H1 (cell line): ENCODE results near the gene OR51B6. TPM values are rescaled to one million over a fixed set of nuclear protein-coding genes. Genes with fewer than 3 reads are reported as not detected.

Experiments
- BCL11A ChIP-seq, 2 experiments: IDR thresholded peaks; one replicate each; pipeline ENCODE4 v1.6.1; 2011; ENCODE audit warnings: low read depth in 2 of 2, low read length in 2 of 2, mild to moderate bottlenecking in 2 of 2
- CBX5 ChIP-seq: fragments of 300-800, 300-1000 bp; sonication (generic); IDR thresholded peaks from 2 replicates; pipeline ENCODE4 v1.7.1; 2016; ENCODE audit warnings: antibody characterized with exemption, low read length, low read depth
- CTBP2 ChIP-seq: IDR thresholded peaks from 2 replicates; pipeline ENCODE4 v1.7.0; 2011; ENCODE audit warnings: borderline replicate concordance, mild to moderate bottlenecking, moderate library complexity, mixed read lengths, low read length; ENCODE audit not compliant: insufficient read depth, insufficient read length
- HDAC2 ChIP-seq, 2 experiments: fragments of 300-600 bp in 1 of 2; sonication (generic) in 1 of 2; IDR thresholded peaks; 2 replicates each; pipeline ENCODE4 v1.6.1; 2011 to 2012; ENCODE audit warnings: low read depth in 2 of 2, low read length in 2 of 2, mild to moderate bottlenecking in 2 of 2, moderate library complexity in 2 of 2, borderline replicate concordance in 1 of 2, inconsistent platforms in 1 of 2
- POLR2AphosphoS5 ChIP-seq: IDR thresholded peaks from 2 replicates; pipeline ENCODE4 v1.6.1; 2011; ENCODE audit warnings: low read depth, low read length
- SRF ChIP-seq: IDR thresholded peaks from 2 replicates; pipeline ENCODE4 v1.6.1; 2011; ENCODE audit warnings: mild to moderate bottlenecking, low read depth, low read length, moderate library complexity
- TEAD4 ChIP-seq: IDR thresholded peaks from 2 replicates; pipeline ENCODE4 v1.6.1; 2012; ENCODE audit warnings: low read depth, low read length, inconsistent platforms, mixed read lengths
- polyA plus RNA-seq, 7 experiments: library from polyadenylated mRNA; depleted of rRNA in 3 of 7; stranded (reverse) in 5 of 7; unstranded in 2 of 7; fragments of >200 nt in 5 of 7; fragments of 200-250 nt in 2 of 7; gene quantifications; 1 replicate in 5 of 7; 2 replicates in 1 of 7; 4 replicates in 1 of 7; pipeline versions ENCODE4 v1.2.1 to v1.2.3, GENCODE V29; 2011 to 2013; ENCODE audit warnings: missing spikeins in 2 of 7, mixed read lengths in 2 of 7
- total RNA-seq: library from RNA; stranded (reverse); fragmentation: NEBNext Ultra II Directional; extraction: Animal tissue kit (Norgen Biotek cat#: 25700); gene quantifications from 2 replicates; pipeline ENCODE4 v1.2.1, GENCODE V29; 2021

OR51B6 gene
- total and polyA plus RNA-seq, 2 of the 8 experiments (the other 6 are each of a cell fraction or from before 2014, with no cell fraction given), result not detected

DNA sequence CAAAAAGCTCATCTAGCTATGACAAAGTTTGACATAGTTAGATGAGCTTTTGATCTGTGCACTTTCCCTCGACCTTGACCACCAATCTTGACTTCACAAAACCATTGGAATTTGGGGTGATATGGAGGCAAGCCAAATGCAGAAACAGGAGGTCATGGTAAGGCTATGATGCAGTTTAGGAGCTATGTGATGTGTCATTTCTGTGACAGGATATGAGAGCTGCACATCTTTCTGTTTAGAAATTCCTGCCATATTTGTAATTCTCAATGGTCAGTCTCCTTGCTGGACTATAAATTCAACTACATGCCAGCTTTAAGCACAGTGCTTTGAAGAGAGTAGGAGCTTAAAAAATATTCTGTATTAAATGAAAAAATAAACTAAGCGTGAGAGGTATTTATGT is 12.9 kb downstream of the OR51B6 start (continued):
- TF ChIP-seq CBX5 (no peak), HDAC2 (IDR thresholded peaks at IDR 0.05; ENCODE audit: borderline replicate concordance in 1 of 2, low read depth in 2 of 2, low read length in 2 of 2) (no peak), SRF (no peak), CTBP2 (no peak), TEAD4 (no peak), POLR2AphosphoS5 (no peak), BCL11A (IDR thresholded peaks at IDR 0.05; ENCODE audit: low read depth in 2 of 2, low read length in 2 of 2) (no peak)
